COLO668 (cell line): ENCODE results near the gene PHF21A.
"Not testable (repeated sequence)": the region's sequence is repeated elsewhere in the genome, so short reads cannot be mapped to it uniquely, and the experiment has no call there.

Source experiments
- DNase-seq: peaks from one replicate; lab custom pipeline; 2025; ENCODE audit not compliant: unreplicated experiment; lab: John Stamatoyannopoulos, UW

Gene PHF21A

DNA sequence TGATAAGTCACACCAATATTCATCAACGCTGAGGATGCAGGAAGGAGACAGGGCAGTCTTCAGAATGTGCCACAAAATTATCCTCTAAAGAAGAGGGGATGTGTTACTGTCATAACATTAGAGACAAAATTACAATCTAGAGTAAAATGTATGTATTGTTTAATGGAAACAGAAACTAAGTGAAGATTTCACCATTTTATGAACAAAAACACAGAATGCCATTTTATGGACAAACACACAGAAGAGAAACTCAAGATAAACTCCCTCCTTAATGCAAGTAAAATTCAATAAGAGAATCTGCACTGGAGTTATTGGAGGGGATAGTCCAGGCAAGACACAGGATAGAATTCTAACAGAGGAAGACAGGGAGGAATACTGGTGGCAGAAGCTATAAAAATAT lies 136.0 kb downstream of the PHF21A start:
- DNase-seq: no peak

GRCh38 chr11:45984192-45984591 lies 137.1 kb downstream of the PHF21A start:
- no peak for DNase-seq

- no peak for DNase-seq
These were observed 137.8 kb downstream of the PHF21A start for GRCh38 chr11:45983471-45983845.

GRCh38 chr11:45982656-45983470 lies 138.4 kb downstream of the PHF21A start:
- DNase-seq: no peak

- not testable (repeated sequence) for DNase-seq
These were observed 139.4 kb downstream of the PHF21A start for GRCh38 chr11:45981826-45982225.

DNA sequence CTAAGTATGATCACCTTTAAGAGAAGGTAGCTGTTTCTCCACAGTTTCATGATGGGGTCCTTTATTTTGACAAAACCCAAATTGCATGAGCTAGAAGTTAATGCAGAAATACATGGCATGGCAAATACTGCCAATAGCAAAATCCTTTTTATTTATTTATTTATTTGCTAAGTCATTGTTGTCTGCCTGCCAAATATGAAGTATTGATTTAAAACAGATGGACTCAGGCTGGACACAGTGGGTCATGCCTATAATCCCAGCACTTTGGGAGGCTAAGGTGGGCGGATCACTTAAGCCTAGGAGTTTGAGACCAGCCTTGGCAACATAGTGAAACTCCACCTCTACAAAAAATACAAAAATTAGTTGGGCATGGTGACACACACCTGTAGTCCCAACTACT lies 146.4 kb downstream of the PHF21A start:
- no peak for DNase-seq

DNA sequence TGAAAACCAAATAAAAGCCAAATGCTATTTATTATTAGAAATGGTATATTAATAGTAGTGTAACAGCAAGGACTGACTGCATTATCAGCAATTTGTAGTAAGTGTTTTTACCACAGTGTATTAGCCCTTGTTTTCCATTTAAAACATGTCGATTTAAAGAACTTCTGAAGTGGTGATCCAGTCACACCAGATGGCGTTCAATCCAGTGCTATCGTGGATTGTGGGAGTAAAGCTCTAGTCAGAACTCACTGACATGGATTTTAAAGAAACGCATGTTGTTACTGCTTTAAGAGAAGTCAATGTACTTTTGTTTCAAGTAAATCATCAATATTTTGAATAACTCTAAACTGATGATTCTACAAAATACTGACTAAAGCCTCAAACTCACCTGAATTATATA lies 147.7 kb downstream of the PHF21A start:
- no peak for DNase-seq

GRCh38 chr11:45968901-45969300 lies 152.4 kb downstream of the PHF21A start:
- no peak for DNase-seq

DNA sequence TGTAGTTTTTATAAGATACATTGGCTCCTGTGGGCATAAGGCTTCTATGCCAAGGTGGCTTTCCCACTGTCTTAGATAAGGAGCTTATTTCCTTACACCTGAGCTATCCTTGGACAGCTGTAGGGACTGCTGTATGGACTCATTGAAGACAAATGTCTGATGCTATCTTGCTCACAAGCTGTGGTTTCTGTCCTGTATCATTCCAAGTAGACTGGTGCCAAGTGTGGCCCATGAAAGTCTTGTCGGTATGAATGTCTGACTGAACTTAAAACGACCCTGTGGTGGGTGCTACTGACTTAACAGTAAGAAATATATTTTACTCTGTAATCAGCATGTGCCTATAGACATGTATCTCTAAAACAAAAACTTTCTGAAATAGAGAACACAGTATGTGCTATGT lies 153.7 kb downstream of the PHF21A start:
- no peak for DNase-seq

GRCh38 chr11:45964911-45965389 lies 156.3 kb downstream of the PHF21A start:
- DNase-seq: peak; percentile 47

GRCh38 chr11:45961751-45962240 lies 159.5 kb downstream of the PHF21A start:
- no peak for DNase-seq

GRCh38 chr11:45960387-45961095 lies 160.7 kb downstream of the PHF21A start:
- DNase-seq: no peak

- DNase-seq: no peak
These were observed 161.4 kb downstream of the PHF21A start for GRCh38 chr11:45959851-45960250.

DNA sequence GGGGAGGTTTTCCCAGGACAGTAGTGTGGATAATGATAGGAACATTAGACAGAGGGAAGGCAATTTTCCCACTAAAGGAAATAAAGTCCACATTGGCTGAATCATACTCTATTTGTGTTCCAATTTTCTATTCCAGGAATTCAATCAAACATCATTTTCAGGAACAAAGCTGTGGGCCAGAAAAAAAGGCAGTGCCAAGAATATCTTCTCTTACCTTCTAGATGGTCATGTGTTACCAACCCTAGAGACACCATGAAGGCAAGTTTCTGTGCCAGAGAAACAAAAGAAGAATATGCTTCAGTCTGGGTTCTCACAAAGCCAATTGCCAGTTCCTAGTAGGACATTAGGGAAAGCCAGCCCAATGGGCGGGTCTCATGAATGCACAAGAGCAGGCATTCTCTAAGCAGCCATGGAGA lies 171.3 kb downstream of the PHF21A start:
- no peak for DNase-seq

GRCh38 chr11:45948356-45948755 lies 172.9 kb downstream of the PHF21A start:
- no peak for DNase-seq

DNA sequence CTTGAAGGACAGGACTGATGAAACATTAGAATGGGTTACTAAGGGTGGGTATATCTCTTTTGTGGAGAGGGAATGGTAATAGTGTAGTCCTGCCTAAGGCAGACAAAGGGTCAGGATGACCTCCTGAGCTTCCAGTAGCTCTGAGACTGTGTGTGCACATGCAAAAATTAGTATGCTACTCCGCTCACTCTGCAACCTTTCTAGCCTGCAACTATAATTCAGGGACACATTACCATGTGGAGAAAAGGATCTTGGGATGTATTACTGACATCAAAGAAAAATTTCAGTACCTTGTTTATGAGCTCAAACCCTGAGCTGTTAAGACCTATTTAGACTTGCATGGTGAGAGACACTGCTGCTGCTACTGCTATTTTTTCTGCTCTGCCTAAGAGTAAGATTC lies 173.4 kb downstream of the PHF21A start:
- no peak for DNase-seq

- no peak for DNase-seq
These were observed 175.8 kb downstream of the PHF21A start for GRCh38 chr11:45945397-45945999.

DNA sequence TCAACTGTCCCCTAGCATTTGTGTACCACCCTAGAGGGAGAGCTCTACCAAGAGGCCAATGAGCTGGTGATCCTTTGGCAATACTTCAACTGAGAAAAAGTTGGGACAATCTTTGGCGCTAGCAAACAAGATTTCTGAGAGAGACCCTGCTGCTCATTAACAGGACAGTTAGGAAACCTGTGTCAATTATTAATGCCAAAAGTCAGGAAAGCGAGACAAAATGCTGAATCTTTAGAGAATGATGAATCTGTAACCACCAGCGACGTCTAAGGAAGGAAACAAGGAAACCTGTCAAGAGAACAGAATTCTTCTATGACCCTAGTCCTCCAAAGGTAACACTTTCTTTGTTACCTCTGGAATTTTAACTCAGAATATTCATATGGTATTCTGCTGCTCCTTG lies 178.9 kb downstream of the PHF21A start:
- no peak for DNase-seq

GRCh38 chr11:45941285-45941684 lies 180.0 kb downstream of the PHF21A start:
- DNase-seq: no peak

DNA sequence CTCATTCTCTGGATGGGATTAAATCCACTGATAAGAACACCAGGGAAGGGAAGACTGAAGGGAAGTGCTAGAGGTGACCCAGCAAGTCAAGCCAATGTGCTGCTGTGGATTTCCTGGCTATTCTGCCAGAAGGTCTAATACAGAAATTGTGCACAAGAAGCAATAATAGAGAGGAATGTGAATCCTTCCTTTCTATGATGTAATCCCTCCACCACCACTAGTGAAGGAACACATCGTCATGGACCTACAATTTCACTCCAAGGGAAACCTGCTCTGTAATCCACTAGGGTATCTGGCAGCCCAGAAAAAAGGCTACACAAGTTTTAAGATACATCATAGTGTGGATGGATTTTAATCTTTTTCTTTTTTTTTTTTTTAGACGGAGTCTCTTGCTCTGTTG lies 181.4 kb downstream of the PHF21A start:
- DNase-seq: no peak

GRCh38 chr11:45937916-45938315 lies 183.3 kb downstream of the PHF21A start:
- no peak for DNase-seq
